ENCODE results near the gene CALY. TPM values are rescaled to one million over a fixed set of nuclear protein-coding genes. Genes with fewer than 3 reads are reported as not detected.

CALY gene
- total and polyA plus RNA-seq, 5 experiments from 2014 or later: 0.22 to 6.9 (median 0.44) TPM

- peaks cover 0 to 2% (median 0%) of the 10 kb centered on the region in 3 donors for H3K36me3 Mint-ChIP-seq
- DNase-seq (no peak), ATAC-seq (no peak)
- peak overlapping the region in 3 of 10 donors; percentile 59 to 81 (median 63) for H3K27ac Mint-ChIP-seq
- H3K9me3 Mint-ChIP-seq: no peaks in the 10 kb centered on the region
- peak overlapping the region; percentile 69 to 84 (median 74) for H3K4me3 Mint-ChIP-seq
- H3K27me3 Mint-ChIP-seq: no peaks in the 10 kb centered on the region
- POLR2A ChIA-PET: interaction anchor here (0.6 to 2.1 kb wide), 3 partner anchors 21 to 82 kb away, joined by 3 to 11 read pairs (median 4); no protein-coding TSS in a partner anchor
- H3K4me1 Mint-ChIP-seq: peaks cover 3 to 12% (median 6%) of the 10 kb centered on the region in 4 donors
Observed at GRCh38 chr10:133356549-133357284, 20.0 kb upstream of the CALY start.

DNA sequence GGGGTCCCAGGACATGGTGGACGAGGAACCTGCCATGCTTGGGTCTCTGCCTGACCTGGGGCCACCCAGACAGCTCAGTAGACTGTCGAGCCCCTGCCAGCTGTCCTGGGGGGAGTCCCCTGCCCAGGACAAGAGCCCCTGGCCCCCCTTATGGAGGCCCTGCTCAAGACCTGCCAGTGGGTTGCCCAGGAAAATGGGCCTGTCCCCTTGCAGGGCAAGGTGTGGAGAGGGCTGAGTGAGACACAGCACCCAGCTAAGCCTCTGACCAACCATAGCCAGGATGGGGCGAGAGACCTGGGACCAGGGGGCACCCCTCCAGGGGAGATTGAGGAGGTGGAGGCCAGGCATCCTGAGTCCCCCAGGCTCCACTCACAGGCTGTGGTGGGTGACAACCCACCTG, 19.3 kb upstream of the CALY start:
- Mint-ChIP-seq H3K36me3 (no peaks in the 10 kb centered on the region), H3K9me3 (no peaks in the 10 kb centered on the region), H3K27me3 (no peaks in the 10 kb centered on the region), H3K4me1 (peaks cover 3 to 7% (median 5%) of the 10 kb centered on the region in 4 donors), H3K4me3 (peak overlapping the region; percentile 33 to 79 (median 70)), H3K27ac (peak overlapping the region in 4 of 10 donors; percentile 11 to 85 (median 56))
- POLR2A ChIA-PET: interaction anchor here (1.0 to 1.2 kb wide), 2 partner anchors 23 to 34 kb away, joined by 3 to 4 read pairs; partner anchors contain the start of gene PAOX
- DNase-seq: no peak
- ATAC-seq: no peak

GRCh38 chr10:133355266-133355665, 18.6 kb upstream of the CALY start:
- Mint-ChIP-seq H3K4me1 (peaks cover 3 to 7% (median 4%) of the 10 kb centered on the region in 4 donors), H3K27ac (no peak overlapping the region), H3K36me3 (no peaks in the 10 kb centered on the region), H3K4me3 (peak overlapping the region in 1 of 10 donors; percentile 22), H3K27me3 (no peaks in the 10 kb centered on the region), H3K9me3 (no peaks in the 10 kb centered on the region)
- POLR2A ChIA-PET: interaction anchor here (1.0 kb wide), 1 partner anchor 23 kb away, joined by 3 read pairs; the partner anchor contains the start of gene PAOX
- DNase-seq (no peak), ATAC-seq (no peak)

DNA sequence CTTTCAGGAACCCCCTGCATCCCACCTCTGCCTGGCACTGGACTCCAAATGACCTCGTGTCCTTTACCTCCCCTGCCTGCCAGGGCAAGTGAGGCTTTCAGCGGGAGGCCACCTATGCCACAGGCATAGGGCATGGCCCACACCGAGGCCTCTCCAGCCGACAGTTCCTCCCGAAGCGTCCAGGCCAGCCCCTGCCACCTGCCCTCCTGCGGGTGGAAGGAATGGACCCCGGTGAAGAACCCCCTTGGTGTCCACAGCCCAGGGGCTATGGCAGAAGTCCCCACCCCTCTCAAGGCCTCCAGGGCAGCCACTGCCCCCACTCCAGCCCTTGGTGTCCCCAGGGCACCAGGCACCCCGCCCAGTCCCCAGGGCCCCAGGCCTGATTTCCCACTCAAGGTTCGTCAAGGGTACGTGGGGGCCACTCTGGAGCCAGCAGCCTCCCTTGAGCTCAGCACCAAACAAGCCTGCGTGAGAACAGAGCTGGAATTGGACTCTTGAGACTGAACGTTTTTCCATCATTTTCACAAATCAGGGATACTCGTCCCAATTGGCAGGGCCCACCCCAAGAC, 18.1 kb upstream of the CALY start:
- no peak for ATAC-seq
- POLR2A ChIA-PET: interaction anchor here (1.0 kb wide), 1 partner anchor 24 kb away, joined by 3 read pairs; the partner anchor contains the start of gene PAOX
- no peaks in the 10 kb centered on the region for H3K27me3 Mint-ChIP-seq
- no peaks in the 10 kb centered on the region for H3K9me3 Mint-ChIP-seq
- H3K36me3 Mint-ChIP-seq: no peaks in the 10 kb centered on the region
- H3K4me3 Mint-ChIP-seq: no peak overlapping the region
- no peak overlapping the region for H3K27ac Mint-ChIP-seq
- H3K4me1 Mint-ChIP-seq: peaks cover 3 to 10% (median 5%) of the 10 kb centered on the region in 4 donors
- no peak for DNase-seq

GRCh38 chr10:133353988-133354605, 17.4 kb upstream of the CALY start:
- H3K4me1 Mint-ChIP-seq: peaks cover 5 to 13% (median 6%) of the 10 kb centered on the region in 4 donors
- no peaks in the 10 kb centered on the region for H3K9me3 Mint-ChIP-seq
- H3K4me3 Mint-ChIP-seq: no peak overlapping the region
- POLR2A ChIA-PET: no interaction called here
- ATAC-seq: no peak
- no peak overlapping the region for H3K27ac Mint-ChIP-seq
- peaks cover 2 to 6% (median 3%) of the 10 kb centered on the region in 5 donors for H3K27me3 Mint-ChIP-seq
- DNase-seq: no peak
- H3K36me3 Mint-ChIP-seq: no peaks in the 10 kb centered on the region

DNA sequence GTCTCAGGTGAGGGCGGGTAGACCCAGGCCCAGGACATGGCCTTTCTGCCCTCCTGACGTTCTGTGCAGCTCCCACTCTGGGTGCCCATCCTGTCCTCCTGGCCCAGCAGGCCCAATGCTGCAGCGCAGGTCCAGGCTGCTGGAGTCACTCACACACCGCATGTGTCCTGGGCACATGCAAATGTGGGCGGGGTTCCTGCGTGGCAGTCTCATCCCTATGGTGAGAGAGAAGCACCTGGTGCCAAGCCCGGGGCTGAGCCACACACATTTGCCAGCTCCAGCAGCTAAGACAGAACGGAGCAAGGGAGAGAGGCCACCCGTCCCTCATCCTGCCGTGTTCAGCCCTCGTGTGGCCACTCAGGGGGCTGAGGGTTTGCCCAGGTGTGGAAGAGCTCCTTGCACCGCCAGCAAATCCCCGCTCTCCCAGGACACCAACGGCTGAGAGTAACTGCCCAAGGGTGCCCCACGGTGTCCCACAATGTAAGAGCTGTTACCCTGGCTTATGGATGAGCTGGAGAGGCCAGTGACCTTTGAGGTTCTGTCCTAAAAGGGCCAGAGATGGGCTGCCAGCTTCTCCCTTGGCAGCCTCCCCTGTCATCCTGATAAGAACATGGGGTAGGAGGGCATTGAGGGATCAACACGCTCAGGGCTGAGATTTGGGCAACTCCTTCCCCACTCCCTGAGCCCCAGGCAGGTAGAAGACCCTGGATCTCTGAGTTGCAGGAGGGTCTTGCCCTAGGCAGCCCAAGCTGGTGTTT, 16.7 kb upstream of the CALY start:
- Mint-ChIP-seq H3K9me3 (no peaks in the 10 kb centered on the region), H3K36me3 (no peaks in the 10 kb centered on the region), H3K4me3 (no peak overlapping the region), H3K4me1 (peaks cover 5 to 15% (median 7%) of the 10 kb centered on the region in 4 donors), H3K27me3 (peaks cover 3 to 9% (median 5%) of the 10 kb centered on the region in 5 donors), H3K27ac (peak overlapping the region in 1 of 10 donors; percentile 60)
- POLR2A ChIA-PET: interaction anchor here (1.0 kb wide), 1 partner anchor 9 kb away, joined by 12 read pairs; no protein-coding TSS in a partner anchor
- ATAC-seq (no peak), DNase-seq (no peak)

DNA sequence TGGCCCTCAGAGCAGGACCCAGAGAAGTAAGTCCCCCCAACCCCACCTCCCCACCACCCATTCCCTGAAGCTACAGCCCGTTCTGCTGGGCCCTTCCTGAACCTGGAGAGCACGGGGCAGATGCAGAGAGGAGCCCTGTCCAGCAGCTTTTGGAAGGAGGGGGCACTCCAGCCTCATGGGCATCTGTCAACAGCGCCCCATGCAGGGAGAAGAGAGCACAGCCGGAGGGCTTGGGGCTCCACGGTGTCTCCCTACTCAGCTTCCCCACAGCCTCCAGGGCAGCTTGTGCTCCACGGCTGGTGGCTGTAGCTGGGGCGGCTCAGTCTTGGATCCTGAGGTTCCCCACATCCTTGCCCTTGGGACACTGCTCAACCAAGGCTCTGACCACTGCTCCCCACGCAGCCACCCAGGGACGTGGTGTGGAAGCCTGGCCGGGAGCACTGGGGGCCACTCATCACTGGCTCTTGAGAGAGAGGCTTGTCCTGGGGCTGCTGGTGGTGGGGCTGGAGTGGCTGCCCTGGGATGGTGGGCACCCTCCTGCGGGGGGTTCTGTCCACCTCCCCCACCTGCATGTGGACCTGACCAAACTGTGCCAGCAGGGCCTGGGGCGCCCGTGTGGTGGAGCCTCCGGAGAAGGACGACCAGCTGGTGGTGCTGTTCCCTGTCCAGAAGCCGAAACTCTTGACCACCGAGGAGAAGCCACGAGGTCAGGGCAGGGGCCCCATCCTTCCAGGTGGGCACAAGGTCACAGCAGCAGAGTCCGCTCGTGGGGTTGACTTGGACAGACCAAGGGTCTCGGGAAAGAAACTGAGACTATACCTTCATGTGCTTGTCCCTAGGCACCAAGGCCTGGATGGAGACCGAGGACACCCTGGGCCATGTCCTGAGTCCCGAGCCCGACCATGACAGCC, 15.0 kb upstream of the CALY start:
- Mint-ChIP-seq H3K27me3 (peaks cover 3 to 10% (median 5%) of the 10 kb centered on the region in 5 donors), H3K4me1 (peaks cover 5 to 16% (median 7%) of the 10 kb centered on the region in 4 donors), H3K27ac (no peak overlapping the region), H3K36me3 (no peaks in the 10 kb centered on the region), H3K9me3 (no peaks in the 10 kb centered on the region), H3K4me3 (no peak overlapping the region)
- no peak for ATAC-seq
- POLR2A ChIA-PET: interaction anchor here (1.0 kb wide), 1 partner anchor 8 kb away, joined by 12 read pairs; no protein-coding TSS in a partner anchor
- no peak for DNase-seq

- Mint-ChIP-seq H3K9me3 (no peaks in the 10 kb centered on the region), H3K4me1 (peaks cover 2 to 17% (median 3%) of the 10 kb centered on the region in 4 donors), H3K27me3 (peaks cover 3 to 17% (median 5%) of the 10 kb centered on the region in 5 donors), H3K36me3 (no peaks in the 10 kb centered on the region), H3K4me3 (no peak overlapping the region), H3K27ac (no peak overlapping the region)
- POLR2A ChIA-PET: no interaction called here
- ATAC-seq (no peak), DNase-seq (no peak)
Observed at GRCh38 chr10:133350950-133351329, 14.2 kb upstream of the CALY start.

GRCh38 chr10:133350283-133350949, 13.7 kb upstream of the CALY start:
- POLR2A ChIA-PET: no interaction called here
- Mint-ChIP-seq H3K27me3 (peaks cover 6 to 23% (median 10%) of the 10 kb centered on the region in 5 donors), H3K4me1 (peaks cover 0 to 21% (median 3%) of the 10 kb centered on the region in 4 donors), H3K4me3 (no peak overlapping the region), H3K36me3 (no peaks in the 10 kb centered on the region), H3K9me3 (peaks cover 0 to 1% (median 0%) of the 10 kb centered on the region in 9 donors), H3K27ac (no peak overlapping the region)
- no peak for DNase-seq
- no peak for ATAC-seq

DNA sequence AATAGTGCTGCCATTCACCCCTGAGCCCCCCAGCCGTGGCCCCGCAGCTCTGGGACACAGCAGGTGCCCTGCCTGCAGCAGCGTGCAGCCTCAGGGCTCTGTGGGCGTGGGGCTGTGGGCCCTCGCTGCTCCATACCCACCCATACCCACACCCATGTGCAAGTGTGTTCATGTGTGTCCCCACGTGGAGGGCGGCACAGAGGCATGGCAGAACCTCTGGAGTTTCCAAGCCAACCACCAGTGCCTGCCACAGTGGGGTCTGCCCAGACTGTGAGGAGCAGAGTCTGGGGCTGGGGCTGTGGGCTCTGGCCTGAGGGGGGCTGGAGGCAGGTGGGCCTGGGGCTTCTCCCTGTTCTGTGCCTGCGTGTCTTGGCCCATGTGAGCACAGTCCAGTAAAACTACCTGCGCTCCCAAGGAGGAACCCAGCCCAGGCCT, 12.9 kb upstream of the CALY start:
- H3K9me3 Mint-ChIP-seq: peaks cover 0 to 2% (median 0%) of the 10 kb centered on the region in 9 donors
- H3K4me3 Mint-ChIP-seq: no peak overlapping the region
- H3K27me3 Mint-ChIP-seq: peaks cover 11 to 31% (median 13%) of the 10 kb centered on the region in 5 donors
- H3K4me1 Mint-ChIP-seq: peaks cover 0 to 21% (median 3%) of the 10 kb centered on the region in 4 donors
- ATAC-seq (no peak), DNase-seq (no peak)
- POLR2A ChIA-PET: no interaction called here
- H3K36me3 Mint-ChIP-seq: no peaks in the 10 kb centered on the region
- H3K27ac Mint-ChIP-seq: no peak overlapping the region

GRCh38 chr10:133349160-133349568, 12.5 kb upstream of the CALY start:
- Mint-ChIP-seq H3K9me3 (peaks cover 0 to 2% (median 0%) of the 10 kb centered on the region in 9 donors), H3K27me3 (peaks cover 13 to 35% (median 14%) of the 10 kb centered on the region in 5 donors), H3K36me3 (no peaks in the 10 kb centered on the region), H3K4me3 (no peak overlapping the region), H3K27ac (peak overlapping the region in 1 of 10 donors; percentile 2), H3K4me1 (peaks cover 0 to 21% (median 3%) of the 10 kb centered on the region in 4 donors)
- DNase-seq (no peak), ATAC-seq (no peak)
- POLR2A ChIA-PET: no interaction called here

All from naive thymus-derived CD8-positive, alpha-beta T cell (primary cell).